LoVo (cell line): ENCODE data around the gene ATP9B.

Experiments used
- DNase-seq: peaks from one replicate; pipeline ENCODE4 v3.0.0-alpha.2; 2016; ENCODE audit warnings: low spot score

ATP9B gene

GRCh38 chr18:79068937-79069716, at the start of gene ATP9B:
Gene ATP9B, plus strand, starts transcription at chr18:79069394. Its CDS starts 17 bp downstream, at chr18:79069411.
- peak; percentile 94 for DNase-seq

- no peak for DNase-seq
These were observed 49.3 kb upstream of the ATP9B start for GRCh38 chr18:79019881-79020280.

GRCh38 chr18:79022603-79023002, 46.6 kb upstream of the ATP9B start:
- no peak for DNase-seq

GRCh38 chr18:79026491-79026890, 42.7 kb upstream of the ATP9B start:
- DNase-seq: no peak

- peak; percentile 10 for DNase-seq
These were observed 38.5 kb upstream of the ATP9B start for GRCh38 chr18:79030680-79031079.

- no peak for DNase-seq
These were observed 26.9 kb upstream of the ATP9B start for GRCh38 chr18:79042276-79042675.

GRCh38 chr18:79043288-79043687, 25.9 kb upstream of the ATP9B start:
- DNase-seq: no peak

GRCh38 chr18:79046522-79046921, 22.7 kb upstream of the ATP9B start:
- DNase-seq: no peak

- DNase-seq: peak; percentile 16
These were observed 21.5 kb upstream of the ATP9B start for GRCh38 chr18:79047556-79048244.

- no peak for DNase-seq
These were observed 21.0 kb upstream of the ATP9B start for GRCh38 chr18:79048245-79048632.

GRCh38 chr18:79049506-79049905, 19.7 kb upstream of the ATP9B start:
- no peak for DNase-seq

GRCh38 chr18:79050005-79050404, 19.2 kb upstream of the ATP9B start:
- no peak for DNase-seq

- no peak for DNase-seq
These were observed 12.3 kb upstream of the ATP9B start for GRCh38 chr18:79056827-79057367.

- DNase-seq: no peak
These were observed 11.2 kb upstream of the ATP9B start for GRCh38 chr18:79058007-79058406.

- DNase-seq: peak; percentile 11
These were observed 6.4 kb upstream of the ATP9B start for GRCh38 chr18:79062806-79063205.

GRCh38 chr18:79064228-79064627, 5.0 kb upstream of the ATP9B start:
- DNase-seq: no peak

GRCh38 chr18:79065802-79066201, 3.4 kb upstream of the ATP9B start:
- DNase-seq: no peak

- DNase-seq: no peak
These were observed 1.6 kb upstream of the ATP9B start for GRCh38 chr18:79067611-79068010.

- no peak for DNase-seq
These were observed 755 bp upstream of the ATP9B start for GRCh38 chr18:79068341-79068936.

GRCh38 chr18:79069717-79070151, 540 bp downstream of the ATP9B start:
- DNase-seq: no peak

- no peak for DNase-seq
These were observed 1.3 kb downstream of the ATP9B start for GRCh38 chr18:79070486-79070885.

GRCh38 chr18:79071037-79071436, 1.8 kb downstream of the ATP9B start:
- DNase-seq: no peak
